ENCODE measurements around the gene AP4S1.
"Not testable (repeated sequence)": the region's sequence is repeated elsewhere in the genome, so short reads cannot be mapped to it uniquely, and the experiment has no call there.

Gene AP4S1

DNA sequence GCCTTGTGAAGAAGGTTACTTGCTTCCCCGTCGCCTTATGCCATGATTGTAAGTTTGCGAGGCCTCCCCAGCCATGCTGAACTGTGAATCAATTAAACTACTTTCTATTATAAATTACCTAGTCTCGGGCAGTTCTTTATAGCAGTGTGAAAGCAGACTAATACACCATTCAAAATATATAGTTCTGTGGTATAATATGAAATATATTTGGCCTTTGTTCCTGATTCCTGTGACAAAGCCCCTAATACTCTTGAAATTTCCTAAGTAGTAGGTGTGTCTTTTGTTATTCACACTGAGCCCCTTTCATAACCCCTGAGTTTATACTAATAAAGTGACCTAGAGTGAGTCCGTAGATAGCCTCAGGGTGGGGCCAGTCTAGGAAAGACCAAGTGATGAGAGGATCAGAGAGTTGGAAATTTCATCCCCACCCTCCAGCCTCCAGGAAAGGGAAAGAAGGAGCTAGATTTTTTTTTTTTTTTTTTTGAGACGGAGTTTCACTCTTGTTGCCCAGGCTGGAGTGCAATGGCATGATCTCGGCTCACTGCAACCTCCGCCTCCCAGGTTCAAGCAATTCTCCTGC lies 20.1 kb downstream of the AP4S1 start:
- no peak for DNase-seq

DNA sequence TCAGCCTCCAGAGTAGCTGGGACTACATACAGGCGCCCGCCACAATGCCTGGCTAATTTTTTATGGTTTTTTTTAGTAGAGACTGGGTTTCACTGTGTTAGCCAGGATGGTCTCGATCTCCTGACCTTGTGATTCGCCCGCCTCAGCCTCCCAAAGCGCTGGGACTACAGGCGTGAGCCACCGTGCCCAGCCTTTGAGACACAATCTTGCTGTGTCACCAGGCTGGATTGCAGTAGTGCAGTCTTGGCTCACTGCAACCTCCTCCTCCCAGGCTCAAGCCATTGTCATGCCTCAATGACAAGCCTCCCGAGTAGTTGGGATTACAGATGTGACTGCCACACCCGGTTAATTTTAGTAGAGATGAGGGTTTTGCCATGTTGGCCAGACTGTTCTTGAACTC lies 22.1 kb downstream of the AP4S1 start:
- DNase-seq = no peak

DNA sequence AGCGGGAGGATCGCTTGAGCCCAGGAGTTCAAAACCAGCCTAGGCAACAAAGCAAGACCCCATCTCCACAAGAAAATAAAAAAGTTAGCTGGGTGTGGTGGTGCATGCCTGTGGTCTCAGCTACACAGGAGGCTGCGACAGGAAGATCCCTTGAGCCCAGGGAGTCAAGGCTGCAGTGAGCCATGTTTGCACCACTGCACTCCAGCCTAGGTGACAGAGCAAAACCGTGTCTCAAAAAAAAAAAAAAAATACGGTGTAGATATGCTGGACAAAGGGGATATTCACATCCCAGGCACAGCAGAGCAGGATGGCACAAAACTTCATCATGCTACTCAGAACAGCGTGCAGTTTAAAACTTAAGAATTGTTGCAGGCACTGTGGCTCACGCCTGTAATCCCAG lies 25.6 kb downstream of the AP4S1 start:
- no peak for DNase-seq

DNA sequence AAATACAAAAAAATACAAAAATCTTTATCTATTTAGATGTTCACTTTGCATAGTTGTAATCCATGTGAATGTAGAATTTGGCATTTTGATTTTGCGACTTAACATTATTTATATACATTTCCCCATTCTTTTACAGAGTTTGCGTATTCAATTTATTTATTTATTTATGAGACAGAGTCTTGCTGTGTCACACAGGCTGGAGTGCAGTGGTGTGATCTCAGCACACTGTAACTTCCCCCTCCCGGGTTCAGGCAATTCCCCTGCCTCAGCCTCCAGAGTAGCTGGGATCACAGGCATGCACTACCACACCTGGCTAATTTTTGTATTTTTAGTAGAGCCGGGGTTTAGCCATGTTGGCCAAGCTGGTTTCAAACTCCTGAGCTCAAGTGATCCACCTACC lies 26.1 kb downstream of the AP4S1 start:
- no peak for DNase-seq

DNA sequence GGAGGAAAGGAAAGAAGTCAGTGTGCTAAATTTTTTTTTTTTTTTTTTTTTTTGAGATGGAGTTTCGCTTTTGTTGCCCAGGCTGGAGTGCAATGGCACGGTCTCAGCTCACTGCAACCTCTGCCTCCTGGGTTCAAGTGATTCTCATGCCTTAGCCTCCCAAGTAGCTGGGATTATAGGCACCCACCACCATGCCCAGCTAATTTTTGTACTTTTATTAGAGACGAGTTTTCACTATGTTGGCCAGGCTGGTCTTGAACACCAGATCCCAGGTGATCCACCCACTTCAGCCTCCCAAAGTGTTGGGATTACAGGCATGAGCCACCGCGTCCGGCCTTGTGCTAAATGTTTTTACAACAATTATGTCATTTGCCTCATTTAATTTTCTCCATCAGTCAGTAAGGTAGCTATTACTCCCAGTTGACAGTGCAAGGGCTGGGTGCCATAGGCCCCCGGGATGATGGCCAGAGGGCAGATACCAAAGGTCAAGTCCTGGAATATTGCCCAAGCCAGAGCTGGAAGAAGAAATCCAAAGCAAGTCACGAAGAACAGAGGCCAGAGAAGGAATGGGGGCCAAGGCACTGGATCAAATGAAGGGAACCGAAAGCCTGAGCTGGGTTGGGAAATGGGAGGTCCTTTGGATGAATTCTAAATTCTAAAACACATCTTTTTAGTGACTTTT lies 27.6 kb downstream of the AP4S1 start:
- not testable (repeated sequence) for DNase-seq

DNA sequence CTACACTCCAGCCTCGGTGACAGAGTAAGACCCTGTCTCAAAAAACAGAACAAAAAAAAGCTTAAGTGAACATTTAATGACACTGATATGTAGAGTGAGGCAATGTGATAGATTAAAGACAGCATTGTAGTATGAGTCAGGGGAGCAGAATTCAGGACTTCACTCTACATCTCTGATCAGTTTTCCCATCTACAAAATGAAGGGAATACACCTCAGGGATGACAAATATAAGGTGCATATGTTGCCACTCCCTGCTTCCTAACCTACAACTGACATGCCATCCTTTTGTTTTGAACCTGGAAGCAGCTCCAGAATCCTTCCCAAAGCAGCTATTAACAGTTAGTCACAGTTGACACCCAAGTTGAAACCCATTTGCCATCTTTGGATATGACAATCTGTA lies 31.6 kb downstream of the AP4S1 start:
- no peak for DNase-seq

DNA sequence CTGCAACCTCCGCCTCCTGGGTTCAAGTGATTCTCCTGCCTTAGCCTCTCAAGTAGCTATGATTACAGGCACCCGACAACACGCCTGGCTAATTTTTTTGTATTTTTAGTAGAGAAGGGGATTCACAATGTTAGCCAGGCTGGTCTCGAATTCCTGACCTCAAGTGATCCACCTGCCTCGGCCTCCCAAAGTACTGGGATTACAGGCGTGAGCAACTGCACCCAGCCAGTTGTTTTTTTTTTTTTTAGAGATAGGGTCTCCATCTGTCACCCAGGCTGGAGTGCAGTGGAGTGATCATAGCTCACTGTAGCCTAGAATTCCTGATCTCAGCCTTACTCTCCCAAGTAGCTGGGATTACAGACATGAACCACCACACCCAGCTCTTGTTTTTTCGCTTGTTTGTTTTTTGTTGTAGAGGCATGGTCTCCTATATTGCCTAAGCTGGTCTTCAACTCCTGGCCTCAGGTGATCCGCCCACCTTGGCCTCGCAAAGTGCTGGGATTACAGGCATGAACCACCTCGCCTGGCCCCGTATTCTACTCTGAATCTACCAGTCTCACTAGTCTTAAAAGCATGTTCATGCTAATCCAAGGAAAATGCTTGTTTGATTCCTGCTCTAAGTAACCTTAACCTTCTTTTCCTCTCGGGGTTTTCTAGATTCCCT lies 32.4 kb downstream of the AP4S1 start:
- no peak for DNase-seq

DNA sequence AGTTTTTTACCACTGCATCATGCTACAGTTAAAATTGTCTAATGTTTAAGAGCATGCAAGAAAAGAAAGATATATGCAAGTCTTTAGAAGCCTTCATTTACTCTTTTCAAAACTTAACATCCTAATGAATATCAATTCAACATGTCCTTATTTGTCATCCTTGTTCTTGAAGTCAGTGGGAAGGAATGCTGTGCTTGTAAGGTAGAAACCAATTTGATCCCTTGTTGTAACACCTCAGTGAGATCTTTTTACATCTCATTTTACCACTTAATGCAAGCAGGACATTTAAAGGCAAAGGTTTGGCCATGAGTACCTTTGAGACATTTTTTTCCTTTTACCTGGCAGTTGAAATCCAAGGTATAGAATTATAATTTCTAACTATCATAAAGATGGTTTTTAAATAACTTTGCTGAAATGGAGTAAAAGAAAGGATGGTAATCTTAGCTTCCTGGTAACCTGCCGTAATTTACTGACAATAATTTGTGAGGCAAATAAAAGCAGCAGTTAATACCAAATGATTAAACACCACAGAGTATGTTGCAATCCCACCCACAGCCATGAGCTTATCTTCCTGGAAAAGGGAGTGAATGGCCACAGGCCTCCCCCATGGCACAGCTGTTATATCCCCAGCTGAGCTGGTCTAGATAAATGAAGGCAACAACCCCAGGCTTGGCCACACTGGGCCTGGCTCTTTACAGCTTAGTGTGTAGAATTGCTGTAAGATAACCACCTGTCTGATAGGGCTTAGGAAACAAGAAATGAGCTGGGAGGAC lies 33.9 kb downstream of the AP4S1 start:
- no peak for DNase-seq

DNA sequence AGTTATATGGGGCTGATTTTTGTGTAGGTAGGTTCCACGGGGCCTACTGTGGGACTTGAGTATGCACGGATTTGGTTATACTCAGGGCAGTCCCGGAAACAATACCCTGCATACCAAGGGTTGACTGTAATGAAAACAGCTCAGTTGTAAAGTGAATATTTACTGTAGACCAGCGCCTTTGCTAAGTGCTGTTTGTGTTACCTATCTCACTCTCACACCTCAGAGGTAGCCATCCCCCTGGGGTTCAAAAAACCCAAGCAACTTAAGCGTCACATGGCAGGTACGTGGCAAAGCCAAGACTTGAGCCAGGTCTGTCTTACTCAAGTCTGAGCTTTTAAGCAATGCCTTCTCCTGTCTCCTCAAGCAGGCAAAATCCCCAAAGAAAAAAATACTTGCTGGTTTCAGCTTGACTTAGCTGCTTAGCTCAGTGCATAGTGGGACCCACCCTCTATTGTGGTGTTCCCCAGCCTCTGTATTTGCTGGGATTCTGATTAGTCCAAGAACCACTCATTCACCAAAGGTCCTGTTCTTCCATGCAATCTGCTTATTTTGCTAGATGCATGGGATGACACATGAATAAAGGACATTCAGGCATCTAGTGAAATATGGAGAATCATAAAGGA lies 34.9 kb downstream of the AP4S1 start:
- no peak for DNase-seq

DNA sequence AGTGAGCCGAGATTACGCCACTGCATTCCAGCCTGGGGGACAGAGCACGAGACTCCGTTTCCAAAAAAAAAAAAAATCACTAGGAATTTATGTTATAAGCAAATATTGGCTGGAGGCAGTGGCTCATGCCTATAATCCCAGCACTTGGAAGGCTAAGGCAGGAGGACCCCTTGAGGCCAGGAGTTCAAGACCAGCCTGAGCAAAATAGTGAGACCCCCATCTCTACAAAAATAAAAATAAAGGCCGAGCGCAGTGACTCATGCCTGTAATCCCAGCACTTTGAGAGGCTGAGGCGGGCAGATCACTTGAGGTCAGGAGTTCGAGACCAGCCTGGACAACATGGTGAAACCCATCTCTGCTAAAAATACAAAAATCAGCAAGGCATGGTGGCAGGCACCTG lies 37.5 kb downstream of the AP4S1 start:
- DNase-seq = not testable (repeated sequence)

DNA sequence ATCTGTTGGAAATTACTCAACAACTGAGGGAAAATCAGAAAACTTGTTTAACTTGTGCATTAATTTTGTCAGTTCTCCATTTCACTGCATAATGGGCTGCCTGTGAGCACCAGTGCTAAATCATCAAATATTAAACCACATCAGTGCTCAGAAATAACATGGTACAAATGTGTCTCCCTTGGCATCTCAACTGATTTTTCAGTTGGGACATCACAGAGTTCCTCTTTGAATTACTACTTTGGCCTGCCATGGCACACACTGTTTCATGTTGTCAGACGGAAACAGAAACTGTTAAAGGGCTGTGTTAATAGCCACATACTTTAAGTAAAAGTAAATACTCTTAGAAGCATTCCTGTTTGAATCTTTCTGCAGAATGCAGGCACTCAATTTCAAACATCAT lies 42.8 kb downstream of the AP4S1 start:
- no peak for DNase-seq

DNA sequence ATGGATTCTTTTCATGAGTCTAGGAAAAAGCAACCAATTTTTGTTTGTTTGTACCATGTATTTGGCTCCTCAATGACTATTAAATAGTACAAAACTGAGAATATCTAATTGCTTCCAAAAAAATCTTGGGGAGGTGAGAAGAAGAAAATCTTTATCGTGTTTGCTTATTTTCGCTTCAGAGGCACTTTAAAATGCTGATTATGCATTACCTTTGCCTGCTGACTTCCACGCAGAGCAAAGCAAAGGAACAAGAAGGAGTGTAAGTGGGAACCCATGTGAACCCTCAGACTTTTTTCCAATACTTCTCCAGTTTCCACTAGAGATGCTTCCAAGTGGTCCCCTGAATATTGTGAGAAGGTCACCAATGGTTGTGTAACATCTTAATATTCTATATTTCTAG lies 43.9 kb downstream of the AP4S1 start:
- no peak for DNase-seq

DNA sequence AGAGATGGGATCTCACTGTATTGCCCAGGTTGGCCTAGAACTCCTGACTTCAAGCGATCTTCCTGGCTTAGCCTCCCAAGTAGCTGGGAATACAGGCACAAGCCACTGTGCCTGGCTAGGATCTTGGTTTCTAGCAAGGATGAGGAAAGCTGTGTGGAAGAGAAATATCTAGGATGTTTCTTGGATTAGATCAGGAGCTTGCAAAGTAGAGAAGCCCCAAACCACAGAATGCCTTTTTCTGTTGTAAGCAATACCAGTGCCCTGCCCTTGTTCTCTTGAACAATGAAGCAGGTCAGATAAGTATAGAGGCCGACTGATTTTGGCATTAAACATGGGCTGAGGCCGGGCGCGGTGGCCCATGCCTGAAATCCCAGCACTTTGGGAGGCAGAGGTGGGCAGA lies 45.0 kb downstream of the AP4S1 start:
- no peak for DNase-seq

DNA sequence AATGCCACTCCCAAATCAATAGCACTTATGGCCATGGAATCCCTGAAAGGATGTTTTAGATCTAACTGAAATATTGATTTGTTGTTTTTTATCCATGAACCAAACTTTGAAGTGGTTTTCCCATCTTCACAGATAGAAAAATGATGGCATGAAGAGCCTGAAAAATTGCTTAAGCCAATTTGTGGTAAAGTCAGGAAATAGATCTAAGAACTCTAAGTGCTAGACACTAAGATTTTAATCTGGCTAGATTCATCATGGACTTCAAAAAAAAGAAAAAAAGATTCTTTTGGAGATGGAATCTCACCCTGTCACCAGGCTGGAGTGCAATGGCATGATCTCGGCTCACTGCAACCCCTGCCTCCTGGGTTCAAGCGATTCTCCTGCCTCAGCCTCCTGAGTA lies 45.7 kb downstream of the AP4S1 start:
- DNase-seq = no peak

DNA sequence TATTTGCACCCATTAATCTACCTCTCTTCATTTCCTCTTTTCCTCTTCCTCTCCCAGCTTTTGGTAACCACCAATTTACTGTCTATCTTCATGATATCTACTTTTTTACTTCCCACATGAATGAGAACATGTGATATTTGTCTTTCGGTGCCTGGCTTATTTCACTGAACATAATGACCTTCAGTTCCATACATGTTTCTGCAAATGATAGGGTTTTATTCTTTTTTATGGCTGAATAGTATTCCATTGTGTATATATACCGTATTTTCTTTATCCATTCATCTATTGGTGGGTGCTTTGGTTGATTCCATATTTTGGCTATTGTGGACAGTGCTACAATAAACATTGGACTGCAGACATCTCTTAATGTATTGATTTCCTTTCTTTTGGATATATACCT lies 49.7 kb downstream of the AP4S1 start:
- DNase-seq = no peak

DNA sequence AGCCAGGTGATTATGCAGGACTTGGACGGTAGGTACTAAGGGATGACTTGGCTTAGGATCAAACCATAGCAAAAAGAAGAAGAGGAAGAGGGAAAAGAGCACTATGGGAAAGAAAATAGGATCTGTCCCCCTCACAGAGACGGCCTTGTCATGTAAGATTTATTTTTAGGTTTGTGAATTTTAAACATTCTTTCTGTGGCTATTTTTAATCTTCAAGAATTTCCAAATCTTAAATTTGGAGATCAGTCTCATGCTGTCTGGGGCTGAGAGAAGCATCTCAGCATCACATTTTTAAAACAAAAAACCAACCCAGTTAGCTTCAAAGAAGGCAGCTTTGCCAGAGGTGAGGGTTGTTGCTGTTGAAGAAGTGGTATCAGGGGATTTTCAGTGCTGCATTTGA lies 53.3 kb downstream of the AP4S1 start:
- no peak for DNase-seq

DNA sequence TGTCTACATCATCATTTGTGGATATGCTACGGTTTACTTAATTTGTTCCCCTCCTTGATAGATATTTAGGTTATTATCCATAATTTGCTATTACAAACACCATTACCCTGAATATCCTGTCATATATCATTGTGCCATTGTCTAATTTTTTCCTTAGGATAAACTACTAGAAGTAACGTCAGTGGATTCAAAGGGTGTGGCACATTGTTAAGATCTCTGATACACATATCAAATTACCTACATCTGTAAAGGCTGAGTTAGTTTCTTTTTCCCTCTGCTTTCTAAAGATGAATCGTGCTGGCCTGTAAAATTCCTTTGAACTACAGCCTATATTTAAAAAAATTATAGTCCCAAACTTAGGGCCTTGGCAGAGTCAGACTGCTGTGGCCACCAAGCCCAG lies 54.6 kb downstream of the AP4S1 start:
- no peak for DNase-seq

DNA sequence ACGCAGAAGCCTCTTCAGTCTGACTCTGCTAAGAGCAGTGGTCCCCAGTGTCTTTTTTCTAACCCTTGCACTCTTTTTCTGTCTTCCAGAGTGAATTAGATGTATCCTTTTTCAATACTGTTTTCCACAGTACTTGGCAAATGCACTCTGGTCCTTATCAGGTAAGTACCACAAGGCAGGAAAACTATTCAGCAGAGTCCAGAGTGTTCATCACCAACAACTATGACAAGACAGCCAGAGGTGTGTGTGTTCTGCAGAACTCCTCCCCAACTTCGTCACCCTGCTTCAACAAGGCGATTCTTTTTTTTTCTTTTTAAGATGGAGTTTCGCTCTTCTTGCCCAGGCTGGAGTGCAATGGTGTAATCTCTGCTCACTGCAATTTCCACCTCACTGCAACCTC lies 55.0 kb downstream of the AP4S1 start:
- no peak for DNase-seq

DNA sequence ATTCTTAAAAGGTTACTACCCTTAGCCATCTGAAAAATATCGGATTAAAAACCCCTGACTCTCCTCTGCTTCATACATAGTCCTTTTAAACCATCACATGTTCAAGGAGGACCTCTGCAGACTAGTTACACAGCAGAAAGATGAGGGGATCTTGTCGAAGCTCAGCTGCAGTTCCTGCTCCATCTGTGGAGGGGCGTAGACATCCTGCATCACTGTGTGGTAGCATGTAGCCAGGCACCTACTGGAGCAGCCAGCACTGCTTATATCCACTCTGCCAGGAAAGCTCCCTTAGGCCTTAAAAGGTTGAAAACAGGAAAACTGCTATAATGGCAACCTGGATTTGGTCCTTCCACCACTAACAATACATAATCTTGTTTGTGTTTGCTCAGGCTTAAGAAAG lies 58.3 kb downstream of the AP4S1 start:
- DNase-seq = no peak

DNA sequence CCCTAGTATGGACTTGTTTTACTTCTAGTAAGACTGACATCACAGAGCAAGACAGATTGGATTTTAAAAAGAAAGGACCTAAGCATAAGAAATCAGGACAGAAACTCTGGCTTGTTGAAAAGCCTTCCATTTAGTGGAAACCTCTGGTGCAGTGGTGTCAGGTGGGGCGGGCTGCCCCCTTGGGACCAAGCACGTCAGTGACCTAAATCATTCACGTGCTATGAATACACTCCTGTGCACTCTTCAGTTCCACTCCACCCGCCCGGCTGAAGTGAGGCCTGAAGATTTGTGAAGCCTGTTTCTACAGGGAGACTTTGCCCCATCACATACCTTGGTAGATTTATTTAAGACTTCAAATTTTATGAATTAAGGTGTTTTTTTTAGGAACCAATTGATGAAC lies 58.9 kb downstream of the AP4S1 start:
- DNase-seq = no peak

DNA sequence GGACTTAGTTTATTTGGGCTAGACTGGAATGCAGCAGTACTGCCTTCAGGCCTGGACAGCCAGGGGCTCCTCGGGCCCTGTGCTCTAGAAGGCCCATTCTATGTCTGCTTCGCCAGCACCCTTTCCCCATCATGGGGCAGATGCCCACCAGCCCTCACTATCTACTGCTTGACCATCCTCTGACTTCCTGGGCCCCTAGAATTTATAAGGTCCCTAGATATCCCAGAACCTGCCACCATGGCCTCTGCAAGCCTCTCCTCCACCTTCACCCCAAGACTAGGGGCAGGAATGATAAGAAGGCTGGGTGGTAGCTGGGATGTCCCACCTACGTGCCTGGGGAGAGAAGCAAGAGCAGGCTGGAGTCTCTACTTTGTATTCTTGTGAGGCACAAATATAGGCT lies 59.6 kb downstream of the AP4S1 start:
- no peak for DNase-seq

DNA sequence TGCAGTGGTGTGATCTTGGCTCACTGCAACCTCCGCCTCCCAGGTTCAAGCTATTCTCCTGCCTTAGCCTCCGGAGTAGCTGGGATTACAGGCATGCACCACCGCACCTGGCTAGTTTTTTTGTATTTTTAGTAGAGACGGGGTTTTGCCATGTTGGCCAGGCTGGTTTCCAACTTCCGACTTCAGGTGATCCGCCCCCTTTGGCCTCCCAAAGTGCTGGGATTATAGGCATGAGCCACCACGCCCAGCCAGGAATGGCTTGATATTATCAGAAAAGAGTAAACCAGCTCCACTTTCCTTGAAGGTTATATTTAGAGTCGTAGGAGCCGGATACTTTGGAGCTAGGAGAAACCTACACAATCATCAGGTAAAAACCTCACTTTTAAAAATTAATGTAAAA lies 61.0 kb downstream of the AP4S1 start:
- DNase-seq = not testable (repeated sequence)

All from NCI-H2081 treated with DMSO at 0.1 percent for 48 hours (cell line).